GM19240 (cell line): Measurements from ENCODE around the gene KRTAP4-1.
"Not testable (repeated sequence)": the region's sequence is repeated elsewhere in the genome, so short reads cannot be mapped to it uniquely, and the experiment has no call there.

Experiments
- DNase-seq: peaks from one replicate; pipeline ENCODE4 v3.0.0; 2011; ENCODE audit warnings: low spot score; ENCODE audit not compliant: insufficient read length

KRTAP4-1 gene

DNA sequence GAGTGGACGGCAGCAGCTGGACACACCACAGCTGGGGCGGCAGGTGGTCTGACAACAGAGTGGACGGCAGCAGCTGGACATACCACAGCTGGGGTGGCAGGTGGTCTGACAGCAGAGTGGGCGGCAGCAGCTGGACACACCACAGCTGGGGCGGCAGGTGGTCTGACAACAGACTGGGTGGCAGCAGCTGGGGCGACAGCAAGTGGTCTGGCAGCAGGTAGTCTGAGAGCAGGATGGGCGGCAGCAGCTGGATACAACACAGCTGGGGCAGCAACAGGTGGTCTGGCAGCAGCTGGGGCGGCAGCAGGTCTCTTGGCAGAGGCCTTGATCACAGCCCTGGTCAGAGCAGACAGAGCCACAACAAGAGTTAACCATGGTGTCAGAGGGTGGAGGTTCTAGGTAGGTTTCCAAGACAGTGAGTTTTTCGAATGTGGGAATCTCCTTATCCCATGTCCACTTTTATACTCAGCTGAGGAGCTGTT is at the start of gene KRTAP4-1:
KRTAP4-1 (minus strand) TSS at position 432 of the 482 bp plus-strand sequence; CDS start at position 375, 57 bp downstream.
- DNase-seq = no peak

DNA sequence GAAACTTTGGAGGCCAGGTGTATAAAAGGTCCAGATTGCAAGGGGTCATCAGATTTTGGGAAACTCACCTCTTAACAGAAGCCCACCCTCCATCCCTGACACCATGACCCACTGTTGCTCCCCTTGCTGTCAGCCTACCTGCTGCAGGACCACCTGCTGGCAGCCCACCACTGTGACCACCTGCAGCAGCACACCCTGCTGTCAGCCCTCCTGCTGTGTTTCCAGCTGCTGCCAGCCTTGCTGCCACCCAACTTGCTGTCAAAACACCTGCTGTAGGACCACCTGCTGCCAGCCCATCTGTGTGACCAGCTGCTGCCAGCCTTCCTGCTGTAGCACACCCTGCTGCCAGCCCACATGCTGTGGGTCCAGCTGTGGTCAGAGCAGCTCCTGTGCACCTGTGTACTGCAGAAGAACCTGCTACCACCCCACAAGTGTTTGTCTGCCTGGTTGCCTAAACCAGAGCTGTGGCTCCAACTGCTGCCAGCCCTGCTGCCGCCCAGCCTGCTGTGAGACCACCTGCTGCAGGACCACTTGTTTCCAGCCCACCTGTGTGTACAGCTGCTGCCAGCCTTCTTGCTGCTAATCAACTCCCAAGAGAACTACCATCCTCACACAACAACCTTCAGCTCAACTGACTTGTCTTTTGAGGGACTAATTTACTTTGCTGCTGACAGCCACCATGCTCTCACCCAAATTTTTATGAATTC is 47.8 kb upstream of the KRTAP4-1 start, which contains the start of gene KRTAP9-3:
KRTAP9-3 (plus strand) TSS at position 51 of the 707 bp plus-strand sequence; CDS start at position 104, 53 bp downstream.
- DNase-seq = not testable (repeated sequence)

DNA sequence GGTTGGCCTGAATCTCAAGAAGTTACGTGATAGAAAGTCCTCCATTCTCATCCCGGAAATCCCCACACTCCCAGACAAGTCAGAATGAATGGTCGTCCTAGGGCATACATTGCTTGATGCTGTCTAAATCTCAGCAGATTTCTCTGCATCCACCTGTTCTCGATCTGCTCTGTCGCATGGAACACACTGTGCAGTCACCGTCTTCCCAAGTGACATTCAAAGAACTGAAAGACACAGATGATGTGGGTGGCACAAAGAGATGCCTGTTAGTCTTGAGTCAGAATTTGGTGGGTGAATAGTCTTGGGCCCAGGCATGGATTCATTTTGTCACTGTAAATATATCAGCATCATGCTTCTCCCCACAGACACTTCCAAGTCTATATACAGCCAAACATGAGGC is 47.0 kb upstream of the KRTAP4-1 start:
- no peak for DNase-seq

DNA sequence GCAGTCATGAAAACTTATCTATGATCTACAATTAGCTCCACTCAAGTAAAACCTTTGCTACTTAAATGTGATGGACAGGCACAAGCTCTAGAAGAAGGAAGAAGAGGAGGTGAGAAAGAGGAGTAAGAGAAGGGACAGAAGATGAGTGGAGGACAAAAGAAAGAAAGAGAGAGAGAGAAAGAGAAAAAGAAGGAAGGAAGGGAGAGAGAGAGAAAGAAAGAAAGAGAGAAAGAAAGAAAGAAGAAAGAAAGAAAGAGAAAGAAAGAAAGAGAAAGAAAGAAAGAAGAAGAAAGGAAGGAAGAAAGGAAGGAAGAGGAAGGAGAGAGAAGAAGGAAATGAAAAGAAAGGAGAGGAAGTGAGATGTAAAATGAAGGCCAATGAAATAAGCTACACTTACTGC is 45.4 kb upstream of the KRTAP4-1 start:
- no peak for DNase-seq

DNA sequence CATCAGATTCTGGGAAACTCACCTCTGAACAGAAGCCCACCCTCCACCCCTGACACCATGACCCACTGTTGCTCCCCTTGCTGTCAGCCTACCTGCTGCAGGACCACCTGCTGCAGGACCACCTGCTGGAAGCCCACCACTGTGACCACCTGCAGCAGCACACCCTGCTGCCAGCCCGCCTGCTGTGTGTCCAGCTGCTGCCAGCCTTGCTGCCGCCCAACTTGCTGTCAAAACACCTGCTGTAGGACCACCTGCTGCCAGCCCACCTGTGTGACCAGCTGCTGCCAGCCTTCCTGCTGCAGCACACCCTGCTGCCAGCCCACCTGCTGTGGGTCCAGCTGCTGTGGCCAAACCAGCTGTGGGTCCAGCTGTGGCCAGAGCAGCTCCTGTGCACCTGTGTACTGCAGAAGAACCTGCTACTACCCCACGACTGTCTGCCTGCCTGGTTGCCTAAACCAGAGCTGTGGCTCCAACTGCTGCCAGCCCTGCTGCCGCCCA is 41.9 kb upstream of the KRTAP4-1 start, which contains the start of gene KRTAP9-2:
KRTAP9-2 (plus strand) TSS at position 51 of the 498 bp plus-strand sequence; CDS start at position 58, 7 bp downstream.
- DNase-seq = not testable (repeated sequence)

DNA sequence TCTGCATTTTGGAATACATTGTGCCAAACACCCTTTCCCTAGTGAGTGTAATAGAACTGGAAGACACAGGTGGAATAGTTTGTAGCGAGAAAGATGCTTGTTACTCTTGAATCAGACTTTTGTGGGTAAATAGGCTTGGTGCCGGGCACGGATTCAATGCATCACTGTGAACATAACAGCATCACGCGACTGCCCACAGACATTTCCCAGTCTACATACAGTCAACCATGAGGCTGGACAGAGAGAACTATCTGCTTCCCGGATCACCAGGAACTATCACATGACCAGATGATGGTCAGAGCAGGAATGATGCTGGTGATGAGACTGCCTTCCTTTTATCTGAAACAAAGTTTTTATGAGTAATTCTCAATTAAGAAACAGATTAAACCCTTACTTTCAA is 41.3 kb upstream of the KRTAP4-1 start:
- no peak for DNase-seq

DNA sequence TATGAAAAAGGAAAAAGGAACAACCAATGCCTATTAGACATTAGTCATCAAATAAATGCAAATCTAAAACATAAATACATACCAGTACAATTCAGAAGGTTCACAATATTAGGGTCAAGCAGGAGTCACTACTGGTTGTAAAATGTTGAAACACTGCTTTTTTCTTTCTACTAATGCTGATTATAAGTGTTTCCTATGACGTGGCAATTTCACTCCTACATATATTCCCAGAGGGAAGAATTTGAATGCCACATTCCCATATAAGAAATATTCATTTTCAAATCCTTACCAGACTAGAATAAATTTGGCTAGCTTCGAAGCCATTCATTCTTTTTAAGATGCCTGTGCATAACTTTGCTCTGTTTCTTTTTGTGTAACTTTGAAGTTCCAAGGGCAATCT is 39.1 kb upstream of the KRTAP4-1 start:
- no peak for DNase-seq

DNA sequence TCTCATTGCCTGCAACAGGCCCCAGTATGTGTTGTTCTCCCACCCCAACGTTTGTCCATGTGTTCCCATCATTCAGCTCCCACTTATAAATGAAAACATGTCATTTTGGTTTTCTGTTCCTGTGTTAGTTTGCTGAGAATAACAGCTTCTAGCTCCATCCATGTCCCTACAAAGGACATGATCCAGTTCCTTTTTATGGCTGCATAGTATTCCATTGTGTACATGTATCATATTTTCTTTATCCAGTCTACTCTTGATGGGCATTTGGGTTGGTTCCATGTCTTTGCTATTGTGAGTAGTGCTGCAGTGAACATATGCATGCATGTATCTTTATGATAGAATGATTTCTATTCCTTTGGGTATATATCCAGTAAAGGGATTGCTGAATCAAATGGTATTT is 31.0 kb upstream of the KRTAP4-1 start:
- DNase-seq = no peak

DNA sequence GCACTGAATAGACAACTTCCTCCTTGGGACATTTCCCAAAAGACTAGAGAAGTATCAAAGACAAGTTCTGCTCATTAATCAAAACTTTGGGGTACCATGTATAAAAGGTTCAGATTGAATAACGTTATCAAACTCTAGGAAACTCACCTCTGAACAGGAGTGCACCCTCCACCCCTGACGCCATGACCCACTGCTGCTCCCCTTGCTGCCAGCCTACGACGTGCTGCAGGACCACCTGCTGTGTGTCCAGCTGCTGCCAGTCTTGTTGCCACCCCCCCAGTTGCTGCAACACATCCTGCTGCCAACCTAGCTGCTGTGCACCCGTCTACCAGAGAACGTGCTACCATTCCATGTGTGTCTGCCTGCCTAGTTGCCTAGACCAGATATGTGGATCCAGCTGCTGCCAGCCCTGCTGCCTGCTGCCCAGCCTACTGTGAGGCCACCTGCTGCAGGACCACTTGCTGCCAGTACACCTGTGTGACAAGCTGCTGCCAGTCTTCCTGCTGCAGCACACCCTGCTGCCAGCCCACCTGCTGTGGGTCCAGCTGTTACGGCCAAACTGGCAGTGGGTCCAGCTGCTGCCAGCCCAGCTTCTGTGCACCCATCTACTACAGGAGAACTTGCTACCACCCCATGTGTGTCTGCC is 27.9 kb upstream of the KRTAP4-1 start:
- DNase-seq = no peak

DNA sequence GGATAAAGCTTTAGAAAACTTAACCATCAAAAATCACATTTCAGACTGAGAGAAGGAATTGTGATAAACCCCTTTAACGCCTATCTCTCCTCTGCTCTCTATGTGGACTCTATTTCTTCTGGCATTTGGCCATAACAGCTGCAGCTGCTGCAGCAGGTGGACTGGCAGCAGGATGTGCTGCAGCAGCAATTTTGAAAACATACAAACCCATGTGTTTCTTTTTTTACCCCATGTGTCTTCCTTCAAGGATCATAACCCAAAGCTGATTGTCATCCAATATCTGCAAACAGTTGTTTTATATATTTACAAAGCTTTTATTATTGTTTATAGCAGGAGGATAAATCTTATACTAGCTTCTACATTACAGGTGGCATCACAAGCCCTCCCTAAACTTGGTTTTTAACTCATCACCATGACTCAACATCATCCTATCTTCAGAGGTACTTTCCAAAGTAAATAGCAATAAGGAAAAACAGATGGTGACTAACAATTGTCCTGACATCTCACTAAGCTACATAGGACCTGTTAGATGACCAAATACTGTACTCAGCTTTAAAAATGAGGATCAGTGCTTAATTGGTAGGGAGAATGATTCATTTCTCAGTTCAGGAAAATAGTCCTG is 27.2 kb upstream of the KRTAP4-1 start:
- DNase-seq = no peak

DNA sequence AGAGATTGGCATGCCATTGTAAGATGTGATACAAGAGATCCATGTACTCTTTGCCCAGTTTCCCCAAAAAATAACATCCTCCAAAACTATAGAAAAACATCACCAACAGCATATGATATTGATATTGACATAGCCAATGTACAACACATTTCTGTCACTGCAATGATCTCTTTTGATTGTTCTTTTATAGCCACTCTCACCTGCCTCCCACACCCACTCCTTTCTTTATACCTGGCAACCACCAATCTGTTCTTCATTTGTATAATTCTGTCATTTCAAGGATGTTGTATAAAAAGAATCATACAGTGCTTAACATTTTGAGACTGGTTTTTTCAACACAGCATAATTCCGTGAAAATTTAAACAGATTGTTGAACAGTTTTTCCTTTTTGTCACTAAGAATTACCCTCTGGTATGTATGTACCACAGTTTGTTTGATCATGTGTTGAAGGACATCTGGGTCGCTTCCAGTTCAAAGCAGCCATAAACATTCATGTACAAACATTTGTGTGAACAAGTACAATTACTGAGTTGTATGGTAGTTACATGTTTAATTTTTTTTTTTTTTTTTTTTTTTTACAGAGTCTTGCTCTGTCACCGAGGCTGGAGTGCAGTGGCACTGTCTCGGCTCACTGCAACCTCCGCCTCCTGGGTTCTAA is 14.8 kb upstream of the KRTAP4-1 start:
- DNase-seq = no peak

DNA sequence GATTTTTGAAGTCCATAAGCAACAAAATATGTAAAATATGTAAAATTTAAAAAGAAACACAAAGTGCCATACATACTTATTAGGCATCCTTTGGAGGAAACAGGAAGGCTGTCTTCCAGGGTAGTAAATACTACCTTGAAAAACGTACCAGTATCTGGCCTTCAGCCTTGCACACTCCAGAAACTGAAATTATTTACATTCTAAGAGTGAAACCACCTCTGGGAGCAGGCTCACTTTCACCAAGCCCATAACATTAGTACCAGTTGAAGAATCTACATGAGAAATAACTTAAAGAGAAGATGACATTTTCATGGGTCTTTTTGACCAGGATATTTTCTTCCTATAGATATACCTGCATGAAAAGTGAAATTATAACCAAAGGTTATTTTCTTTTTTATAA is 11.4 kb upstream of the KRTAP4-1 start:
- no peak for DNase-seq

DNA sequence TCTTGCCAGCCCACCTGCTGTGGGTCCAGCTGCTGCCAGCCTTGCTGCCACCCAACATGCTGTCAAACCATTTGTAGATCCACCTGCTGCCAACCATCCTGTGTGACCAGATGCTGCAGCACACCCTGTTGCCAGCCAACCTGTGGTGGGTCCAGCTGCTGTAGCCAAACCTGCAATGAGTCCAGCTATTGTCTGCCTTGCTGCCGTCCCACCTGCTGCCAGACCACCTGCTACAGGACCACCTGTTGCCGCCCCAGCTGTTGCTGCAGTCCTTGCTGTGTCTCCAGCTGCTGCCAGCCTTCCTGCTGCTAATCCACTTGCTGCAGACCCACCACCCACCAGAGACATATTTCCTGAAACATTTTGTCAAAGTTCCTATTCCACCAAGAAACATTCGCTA is 5.6 kb upstream of the KRTAP4-1 start:
- DNase-seq = no peak

DNA sequence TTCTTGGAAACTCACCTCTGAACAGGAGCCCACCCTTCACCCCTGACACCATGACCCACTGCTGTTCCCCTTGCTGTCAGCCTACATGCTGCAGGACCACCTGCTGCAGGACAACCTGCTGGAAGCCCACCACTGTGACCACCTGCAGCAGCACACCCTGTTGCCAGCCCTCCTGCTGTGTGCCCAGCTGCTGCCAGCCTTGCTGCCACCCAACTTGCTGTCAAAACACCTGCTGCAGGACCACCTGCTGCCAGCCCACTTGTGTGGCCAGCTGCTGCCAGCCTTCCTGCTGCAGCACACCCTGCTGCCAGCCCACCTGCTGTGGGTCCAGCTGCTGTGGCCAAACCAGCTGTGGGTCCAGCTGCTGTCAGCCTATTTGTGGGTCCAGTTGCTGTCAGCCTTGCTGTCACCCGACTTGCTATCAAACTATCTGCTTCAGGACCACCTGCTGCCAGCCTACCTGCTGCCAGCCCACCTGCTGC is 5.2 kb upstream of the KRTAP4-1 start, which contains the start of gene KRTAP9-1:
KRTAP9-1 (plus strand) TSS at position 51 of the 482 bp plus-strand sequence; CDS start at position 51, 0 bp downstream.
- DNase-seq = not testable (repeated sequence)

DNA sequence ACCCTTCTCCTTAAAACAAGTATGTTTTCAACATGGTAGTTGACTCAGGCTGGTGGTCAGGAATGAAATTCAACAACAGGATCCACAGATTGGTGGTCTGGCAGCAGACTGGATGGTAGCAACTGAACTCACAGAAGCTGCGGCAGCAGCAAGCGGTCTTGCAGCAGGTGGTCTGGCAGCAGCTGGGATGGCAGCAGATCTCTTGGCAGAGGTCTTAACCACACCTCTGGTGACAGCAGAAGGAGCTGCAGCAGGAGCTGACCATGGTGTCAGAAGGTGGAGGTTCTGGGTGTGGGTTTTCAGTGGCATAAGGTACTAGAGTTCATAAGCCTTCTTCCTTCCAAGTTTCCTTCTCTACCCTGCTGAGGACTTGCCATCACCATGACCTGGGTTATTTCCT is 2.2 kb upstream of the KRTAP4-1 start:
- DNase-seq = no peak

DNA sequence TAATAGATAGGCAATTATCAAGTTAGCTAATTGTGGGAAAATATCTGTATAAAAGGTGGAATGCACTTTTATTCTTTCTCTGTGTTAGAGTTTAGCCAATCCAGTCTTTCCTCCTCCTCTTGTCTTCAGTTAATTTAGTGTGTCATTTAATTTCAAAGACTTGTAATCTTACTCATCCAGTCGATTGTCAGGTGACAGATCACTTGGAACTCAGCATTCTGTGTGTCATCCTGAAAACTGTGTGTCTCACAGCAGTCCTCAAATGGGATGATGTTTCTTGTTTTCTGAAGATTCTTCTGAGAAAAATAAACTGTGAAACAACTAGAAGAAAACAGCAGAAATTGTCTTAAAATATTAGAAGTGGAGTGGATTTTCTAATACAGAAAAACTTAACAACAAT is 290 bp upstream of the KRTAP4-1 start:
- no peak for DNase-seq

DNA sequence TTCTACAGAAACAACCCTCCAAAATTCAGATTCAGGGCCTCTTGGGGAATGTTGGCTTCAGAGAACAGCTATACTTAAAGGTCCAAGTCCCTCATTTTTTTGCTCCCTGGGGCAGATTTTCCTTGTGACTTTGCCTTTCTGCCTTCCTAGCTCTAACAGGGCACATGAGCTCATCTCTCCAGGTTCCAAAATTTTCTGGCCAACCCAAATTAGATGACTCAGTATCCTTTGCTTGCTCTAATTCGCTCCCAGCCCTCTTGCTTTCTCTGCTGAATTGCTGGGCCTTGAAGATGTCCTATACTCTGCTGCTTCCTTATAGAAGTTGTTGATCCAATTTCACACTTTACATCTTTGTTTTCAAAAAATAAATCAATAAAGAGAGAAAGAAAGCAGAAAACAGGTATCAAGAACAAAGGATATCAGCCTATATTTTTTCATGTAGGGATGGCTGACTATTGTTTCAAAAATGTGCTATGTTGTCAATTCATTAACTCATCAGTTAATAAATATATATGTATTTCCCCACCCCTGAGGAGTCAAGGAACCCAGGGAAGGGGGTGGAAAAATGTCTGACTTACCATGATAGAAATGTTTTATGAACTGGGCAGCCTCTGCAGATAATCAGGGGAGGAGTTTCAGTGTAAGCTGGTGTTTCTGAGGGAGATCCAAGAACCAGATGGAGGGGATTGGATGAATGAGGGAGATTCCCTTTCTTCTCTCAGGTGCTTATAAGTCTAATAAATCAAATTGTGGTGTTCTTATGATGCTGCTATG is 5.7 kb downstream of the KRTAP4-1 start:
- no peak for DNase-seq

DNA sequence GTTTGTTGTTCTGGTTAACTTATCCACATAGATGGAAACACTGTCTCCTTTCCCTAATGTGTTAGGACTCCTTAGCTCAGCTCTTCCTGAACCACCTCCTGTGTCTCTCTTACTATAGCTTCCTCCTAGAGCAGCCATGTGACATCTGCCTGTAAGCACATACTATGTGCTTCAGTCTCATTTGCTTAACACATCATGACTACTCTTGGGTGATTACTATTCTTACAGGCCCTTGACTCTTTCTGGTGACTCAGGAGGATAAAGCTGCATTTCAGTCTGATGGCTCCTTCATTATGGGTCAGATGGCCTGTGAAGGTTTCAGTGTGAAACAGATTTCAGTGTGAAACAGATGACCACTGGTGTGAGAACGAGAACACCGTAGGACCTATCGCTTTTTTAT is 6.4 kb downstream of the KRTAP4-1 start:
- no peak for DNase-seq

DNA sequence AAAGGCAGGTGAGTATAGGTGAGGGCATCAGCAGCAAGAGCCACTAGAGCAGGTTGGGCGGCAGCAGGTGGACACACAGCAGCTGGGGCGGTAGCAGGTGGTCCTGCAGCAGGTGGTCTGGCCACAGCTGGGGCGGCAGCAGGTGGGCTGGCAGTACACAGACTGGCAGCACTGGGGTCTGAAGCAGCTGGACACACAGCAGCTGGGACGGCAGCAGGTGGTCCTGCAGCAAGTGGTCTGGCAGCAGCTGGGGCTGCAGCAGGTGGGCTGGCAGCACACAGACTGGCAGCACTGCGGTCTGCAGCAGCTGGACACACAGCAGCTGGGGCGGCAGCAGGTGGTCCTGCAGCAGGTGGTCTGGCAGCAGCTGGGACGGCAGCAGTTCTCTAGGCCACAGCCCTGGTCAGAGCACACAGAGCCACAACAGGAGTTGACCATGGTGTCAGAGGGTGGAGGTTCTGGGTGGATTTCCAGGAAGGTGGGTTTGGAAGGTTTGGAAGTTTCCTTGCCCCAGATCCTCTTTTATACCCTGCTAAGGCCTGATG is 6.9 kb downstream of the KRTAP4-1 start, which contains the start of gene KRTAP4-2:
KRTAP4-2 (minus strand) TSS at position 495 of the 545 bp plus-strand sequence; CDS start at position 438, 57 bp downstream.
- DNase-seq = no peak
